HG03103 (cell line): Measurements from ENCODE around the gene COLEC12.

Experiments used
- ATAC-seq: cut with Tn5 transposase; IDR thresholded peaks from one replicate; pipeline ENCODE4 v1.9.1; 2021; ENCODE audit warnings: low read depth; ENCODE audit not compliant: unreplicated experiment

The COLEC12 gene

DNA sequence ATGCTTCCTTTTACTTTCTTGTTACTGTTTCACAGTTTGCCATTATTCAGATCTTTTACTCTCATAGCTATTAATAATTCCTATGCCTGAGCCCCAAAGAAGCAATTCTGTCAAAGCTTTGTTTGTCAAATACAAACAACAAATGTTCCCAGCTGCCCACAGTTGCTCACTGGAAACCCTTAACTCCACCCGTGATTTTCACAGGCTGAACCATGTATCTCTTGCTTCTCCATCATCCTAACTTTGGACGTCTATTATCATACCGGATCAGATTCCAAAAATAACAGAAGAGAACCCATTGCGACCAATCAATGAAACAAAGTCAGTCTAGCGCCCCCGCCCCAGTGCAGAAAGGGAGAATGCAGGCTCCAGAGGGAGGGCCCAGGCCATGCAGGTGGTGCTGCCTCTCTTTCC is 24.2 kb downstream of the COLEC12 start:
- no peak for ATAC-seq

DNA sequence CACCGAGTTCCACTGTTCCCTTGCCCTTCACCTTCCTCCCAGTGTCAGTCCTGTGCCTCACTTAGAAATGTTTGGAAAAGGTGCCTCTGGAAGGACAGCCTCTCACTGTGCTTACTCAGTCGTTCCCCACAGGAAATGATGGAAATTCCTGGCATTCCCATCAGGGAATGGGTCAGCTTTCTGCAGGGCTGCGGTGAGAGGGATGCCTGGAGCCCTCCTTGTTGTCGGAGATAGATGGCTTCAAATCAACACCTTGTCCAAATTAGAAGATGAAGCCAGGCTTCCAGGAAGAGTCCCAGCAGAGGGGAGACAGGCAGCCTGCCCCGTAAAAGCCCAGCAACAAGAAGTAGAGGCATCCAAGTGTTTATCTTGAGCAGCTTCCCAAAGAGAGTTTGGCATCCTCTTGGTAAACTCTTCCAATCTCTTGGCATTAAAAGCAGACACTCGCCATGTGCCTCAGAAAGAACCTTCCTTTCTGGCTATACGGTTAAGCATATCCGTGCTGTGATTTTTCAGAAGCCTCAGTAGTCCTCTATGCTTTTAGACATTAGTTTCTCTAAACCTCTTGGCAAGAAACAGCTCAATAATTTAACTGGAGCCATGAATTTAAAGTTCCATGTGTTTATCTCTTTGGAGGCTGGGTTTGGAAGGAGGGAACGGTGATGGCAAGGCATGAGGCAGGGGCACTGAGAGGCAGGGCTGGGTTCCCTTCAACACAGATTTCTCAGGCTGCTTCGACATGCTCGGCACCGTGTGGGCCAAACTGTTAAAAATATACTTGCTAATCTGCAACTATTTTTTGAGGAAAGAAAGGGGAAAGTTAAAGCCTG is 25.1 kb downstream of the COLEC12 start:
- no peak for ATAC-seq

GRCh38 chr18:474416-474815 is 26.1 kb downstream of the COLEC12 start:
- no peak for ATAC-seq

- no peak for ATAC-seq
These were observed 26.7 kb downstream of the COLEC12 start for GRCh38 chr18:473802-474201.

GRCh38 chr18:471716-472115 is 28.8 kb downstream of the COLEC12 start:
- ATAC-seq = no peak

GRCh38 chr18:470661-471501 is 29.6 kb downstream of the COLEC12 start:
- no peak for ATAC-seq

DNA sequence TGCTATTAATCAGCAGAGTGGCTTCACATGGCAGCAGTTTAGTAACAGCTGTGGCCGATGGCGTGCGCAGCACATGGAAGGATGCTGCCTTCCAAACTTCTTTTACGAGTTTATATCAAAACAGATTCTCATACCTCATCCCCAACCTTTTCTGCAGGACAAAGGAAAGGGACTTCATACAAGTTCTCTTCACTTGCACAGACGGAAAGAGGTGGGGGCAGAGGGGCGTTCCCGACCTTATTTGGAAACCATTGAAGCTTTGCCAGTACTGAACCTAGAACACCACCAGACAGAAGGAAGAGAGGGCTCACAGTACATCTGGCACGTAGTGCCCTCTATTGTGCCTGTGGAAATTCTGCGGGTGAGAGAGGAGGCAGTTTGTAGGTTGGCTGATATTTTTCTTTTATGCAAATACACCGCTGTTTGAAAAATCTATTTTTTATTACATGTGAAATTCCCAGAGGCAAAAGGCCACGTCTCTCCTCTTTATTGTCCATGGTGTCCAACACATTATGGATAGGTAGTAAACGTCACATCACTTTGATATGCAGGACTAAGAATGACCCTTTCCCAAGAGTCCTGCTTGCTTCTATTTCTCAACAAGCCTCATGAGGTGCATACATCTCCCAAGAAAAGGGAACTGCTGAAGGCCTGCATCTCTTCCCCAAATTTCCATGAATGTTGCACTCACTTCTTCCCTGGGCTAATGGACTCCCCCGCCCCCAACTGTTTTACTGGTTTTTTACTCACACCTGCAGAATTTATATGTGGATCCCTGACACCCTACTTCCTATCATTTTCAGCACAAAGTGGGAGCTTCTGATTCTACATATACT is 31.3 kb downstream of the COLEC12 start:
- no peak for ATAC-seq

DNA sequence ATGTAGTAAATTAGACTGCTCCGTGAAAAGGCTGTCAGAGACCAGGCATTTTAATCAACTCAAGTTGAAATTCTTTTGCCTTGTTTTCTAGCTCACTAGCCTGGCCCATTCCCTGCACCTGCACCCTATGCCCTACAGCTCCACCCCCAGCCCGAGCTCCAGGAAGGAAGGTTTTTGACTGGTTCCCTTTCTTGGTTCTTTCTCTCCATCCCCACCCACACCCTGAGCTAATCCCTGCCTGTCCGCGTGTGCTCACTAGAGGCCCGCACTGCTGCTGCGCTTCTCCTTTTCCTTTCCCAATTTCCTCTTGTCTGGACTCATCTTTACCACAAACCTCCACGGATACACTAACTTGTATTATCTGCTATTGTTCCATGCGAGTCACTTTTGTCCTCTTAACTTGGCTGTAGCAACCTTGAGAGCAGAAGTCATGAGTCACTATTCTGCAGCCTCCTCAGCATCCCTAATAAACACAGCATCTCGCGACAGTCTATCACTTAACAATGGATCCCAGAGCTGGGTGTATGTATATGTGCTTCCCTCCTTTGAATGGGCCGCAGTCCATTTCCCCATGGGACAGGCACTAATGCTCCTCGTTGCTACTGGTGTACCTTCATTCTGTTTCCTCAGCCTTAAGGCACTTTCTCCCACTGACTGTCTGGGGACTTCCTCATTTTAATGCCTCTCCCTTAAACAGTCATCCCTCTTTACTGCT is 36.5 kb downstream of the COLEC12 start:
- no peak for ATAC-seq

DNA sequence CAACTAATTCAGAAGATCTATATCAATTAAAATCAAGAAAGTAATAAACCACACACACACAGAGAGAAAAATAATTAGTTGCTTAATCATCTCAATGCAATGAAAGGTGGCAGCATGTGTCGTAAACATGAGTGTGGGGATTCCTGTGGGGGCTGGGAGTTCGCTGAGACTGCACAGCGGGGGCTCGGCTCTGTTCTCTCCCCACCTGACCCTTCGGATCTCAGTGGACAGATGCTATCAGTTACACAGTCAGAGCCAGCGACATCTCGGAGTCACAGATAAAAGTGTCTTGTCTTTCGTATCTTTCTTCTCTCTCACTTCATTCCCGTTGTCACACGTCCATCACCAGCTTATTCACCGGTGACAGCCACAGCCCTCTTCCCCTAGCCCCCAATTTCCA is 37.1 kb downstream of the COLEC12 start:
- ATAC-seq = no peak

GRCh38 chr18:461762-462161 is 38.7 kb downstream of the COLEC12 start:
- ATAC-seq = no peak

DNA sequence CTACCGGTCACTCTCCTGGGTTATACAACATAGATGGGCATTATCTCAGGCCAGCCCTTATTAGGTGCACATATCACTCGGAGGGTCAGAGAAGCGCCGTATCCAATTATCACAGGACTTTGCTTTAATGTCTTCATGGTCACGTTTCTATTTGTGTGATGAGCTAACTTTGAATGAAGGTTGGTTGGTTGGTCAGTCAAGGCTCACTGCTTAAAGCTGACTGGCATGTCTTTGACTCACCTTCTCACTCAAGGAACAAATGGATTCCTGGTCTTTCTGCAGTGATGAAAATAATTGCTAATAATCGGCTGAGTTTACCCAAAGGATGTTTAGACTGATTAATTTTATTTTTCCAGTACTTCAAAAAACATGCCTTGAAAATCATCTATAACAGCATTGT is 39.7 kb downstream of the COLEC12 start:
- ATAC-seq = no peak

DNA sequence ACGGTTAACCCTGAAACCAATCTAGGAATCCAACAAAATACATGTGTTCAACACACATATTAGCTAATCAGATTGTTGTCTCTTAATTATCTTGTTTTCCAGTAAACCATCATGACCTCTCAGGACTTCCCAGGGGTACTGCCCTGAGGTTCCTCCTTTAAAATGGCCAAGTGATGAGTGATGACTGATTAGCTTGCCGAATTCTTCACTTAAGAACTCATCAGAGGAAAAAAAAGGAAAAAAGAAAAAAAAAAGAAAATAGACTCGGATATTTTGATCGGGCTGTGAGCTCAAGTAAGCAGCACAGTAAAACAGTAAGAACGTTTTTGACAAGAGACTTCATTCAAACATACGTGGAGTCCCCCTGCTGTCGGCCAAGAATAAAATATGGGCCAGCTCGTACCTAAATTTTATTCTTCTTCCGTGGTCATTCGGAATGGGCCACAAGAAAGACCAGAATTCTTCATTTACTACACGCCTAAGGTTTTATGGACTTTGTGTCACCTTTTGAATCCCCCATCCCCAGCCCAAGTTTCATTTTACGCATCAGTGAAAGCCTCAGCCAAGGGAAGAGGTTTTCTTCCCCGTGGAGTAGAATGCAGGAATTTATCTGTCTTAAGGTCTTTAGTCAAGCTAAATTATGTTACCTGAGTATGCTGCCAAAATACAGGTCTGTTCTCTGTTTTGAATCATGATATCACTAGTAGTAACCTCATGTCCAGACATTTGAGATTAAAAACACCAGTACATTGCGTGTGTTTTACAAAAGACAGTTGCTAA is 40.5 kb downstream of the COLEC12 start:
- no peak for ATAC-seq

DNA sequence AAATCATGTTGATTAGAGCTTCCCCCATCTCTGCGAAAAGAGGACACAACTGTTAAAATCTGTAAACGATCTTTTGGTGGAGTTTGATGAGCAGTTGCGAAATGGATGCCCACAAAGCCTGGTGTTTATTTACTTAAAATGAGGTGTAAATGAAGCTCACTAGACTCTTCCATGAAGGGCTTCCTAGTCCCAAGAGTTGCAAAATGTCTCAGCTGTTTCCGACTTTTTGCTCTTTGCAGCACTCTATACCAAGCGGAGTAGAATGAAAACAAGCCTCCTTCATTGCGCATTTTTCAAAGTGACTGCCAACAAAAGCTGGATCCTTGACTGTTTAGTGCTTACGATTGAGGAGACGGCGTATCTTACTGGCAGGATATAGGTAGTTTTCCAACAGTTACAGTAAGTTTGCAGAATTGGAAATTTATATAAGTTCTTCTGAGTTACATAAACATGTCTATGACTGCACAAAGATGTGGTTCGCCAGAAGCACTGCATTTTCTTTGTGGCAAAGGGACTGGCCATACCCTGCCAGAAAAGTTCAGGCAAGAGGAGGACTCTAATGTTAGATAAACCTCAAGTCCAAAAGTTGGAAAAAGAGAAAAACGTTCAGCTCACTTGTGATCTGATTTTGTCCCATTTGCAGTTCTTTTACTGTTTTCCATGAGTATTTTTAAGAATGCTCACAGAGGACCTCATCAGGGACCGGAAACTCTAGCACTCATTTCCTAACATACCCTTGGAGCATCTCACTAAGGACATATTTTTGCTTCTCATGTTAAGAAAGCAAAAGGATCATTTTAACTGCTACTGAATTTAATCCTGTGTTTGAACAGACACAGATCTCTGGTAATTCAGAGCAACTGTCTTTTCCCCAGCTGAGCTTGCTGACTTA is 42.7 kb downstream of the COLEC12 start:
- ATAC-seq = no peak

- no peak for ATAC-seq
These were observed 43.4 kb downstream of the COLEC12 start for GRCh38 chr18:457140-457519.

- no peak for ATAC-seq
These were observed 44.0 kb downstream of the COLEC12 start for GRCh38 chr18:456361-457139.

DNA sequence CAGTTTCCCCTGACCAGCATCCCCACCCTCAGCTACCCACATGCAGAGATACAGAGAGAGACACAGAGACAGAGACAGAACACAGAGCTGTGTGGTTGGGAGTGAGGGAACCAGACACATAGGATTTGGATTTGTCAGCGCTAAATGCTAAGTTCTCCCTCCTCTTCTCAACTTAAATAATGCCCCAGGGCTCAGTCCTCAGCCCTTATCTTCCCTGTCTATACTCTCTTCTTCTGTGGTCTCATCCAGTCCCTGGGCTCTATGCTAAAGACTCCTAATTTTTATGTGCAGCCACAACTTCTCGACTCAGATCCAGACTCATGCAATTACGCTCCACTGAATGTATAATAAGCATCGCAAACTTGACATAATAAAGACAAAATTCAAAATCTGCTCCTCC is 47.1 kb downstream of the COLEC12 start:
- ATAC-seq = no peak

GRCh38 chr18:452816-453215 is 47.7 kb downstream of the COLEC12 start:
- no peak for ATAC-seq

DNA sequence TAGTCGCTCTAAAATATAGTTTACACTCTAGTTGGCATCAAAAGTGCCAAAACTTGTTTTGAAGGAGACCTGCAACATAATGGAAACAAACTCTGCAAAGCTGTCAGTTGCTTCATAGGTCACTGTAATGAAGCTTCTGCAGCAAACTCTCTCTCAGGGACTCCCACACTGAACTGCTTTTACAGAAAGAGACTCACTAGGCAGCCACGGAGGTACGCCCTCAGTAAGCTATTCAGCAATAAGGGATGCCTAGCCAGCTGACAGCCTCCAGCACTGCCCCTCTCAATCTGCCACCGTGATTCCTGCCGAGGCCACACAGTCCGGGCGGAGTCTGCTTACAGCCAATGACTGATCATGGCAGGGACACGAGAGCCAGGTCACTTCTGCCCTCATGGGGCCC is 51.1 kb downstream of the COLEC12 start:
- ATAC-seq = no peak
